WTC11 (cell line): ENCODE measurements around the gene ASZ1.

ENCODE experiments used
- CREM ChIP-seq: sonication (generic); formaldehyde crosslinking; IDR thresholded peaks from 2 replicates; pipeline ENCODE4 v1.8.1; 2022; ENCODE audit warnings: mild to moderate bottlenecking, missing genetic modification reagents, moderate library complexity
- ESRRA ChIP-seq: sonication (generic); formaldehyde crosslinking; IDR thresholded peaks from 2 replicates; pipeline ENCODE4 v1.8.1; 2022; ENCODE audit warnings: mild to moderate bottlenecking, missing genetic modification reagents, borderline replicate concordance
- FOXJ3 ChIP-seq: sonication (generic); formaldehyde crosslinking; IDR thresholded peaks from 2 replicates; pipeline ENCODE4 v1.9.0; 2021; ENCODE audit warnings: missing genetic modification reagents, mild to moderate bottlenecking, borderline replicate concordance
- GTF2I ChIP-seq: fragments of 250-450 bp; sonication (Bioruptor Pico); conservative IDR thresholded peaks from 2 replicates; pipeline ENCODE4 v1.4.0; 2021; ENCODE audit warnings: mild to moderate bottlenecking
- JUN ChIP-seq: sonication (generic); formaldehyde crosslinking; IDR thresholded peaks from 2 replicates; pipeline ENCODE4 v1.8.0; 2023; ENCODE audit warnings: mild to moderate bottlenecking, missing genetic modification reagents
- NFYB ChIP-seq: sonication (generic); formaldehyde crosslinking; conservative IDR thresholded peaks from 2 replicates; pipeline ENCODE4 v1.8.0; 2022; ENCODE audit warnings: low read depth, missing genetic modification reagents
- NR1H2 ChIP-seq: sonication (generic); formaldehyde crosslinking; IDR thresholded peaks from 2 replicates; pipeline ENCODE4 v1.9.0; 2021; ENCODE audit warnings: mild to moderate bottlenecking, moderate library complexity, missing genetic modification reagents
- NR3C1 ChIP-seq: sonication (generic); formaldehyde crosslinking; conservative IDR thresholded peaks from 2 replicates; pipeline ENCODE4 v1.8.1; 2023; ENCODE audit warnings: low read depth, mild to moderate bottlenecking, missing genetic modification reagents
- SMAD3 ChIP-seq: sonication (generic); formaldehyde crosslinking; IDR thresholded peaks from 2 replicates; pipeline ENCODE4 v1.8.0; 2022; ENCODE audit warnings: missing genetic modification reagents, mild to moderate bottlenecking, borderline replicate concordance
- TF ChIP-seq, protein P1 (sequence below): fragments of 200-600 bp; IDR thresholded peaks from 2 replicates; pipeline ENCODE4 v1.8.0; 2022; ENCODE audit warnings: antibody characterized with exemption

GRCh38 chr7:117402109-117402508 is 25.2 kb downstream of the ASZ1 start:
- TF ChIP-seq GTF2I (CRISPR knock-in tag) = no peak
- TF ChIP-seq, protein P1, sequence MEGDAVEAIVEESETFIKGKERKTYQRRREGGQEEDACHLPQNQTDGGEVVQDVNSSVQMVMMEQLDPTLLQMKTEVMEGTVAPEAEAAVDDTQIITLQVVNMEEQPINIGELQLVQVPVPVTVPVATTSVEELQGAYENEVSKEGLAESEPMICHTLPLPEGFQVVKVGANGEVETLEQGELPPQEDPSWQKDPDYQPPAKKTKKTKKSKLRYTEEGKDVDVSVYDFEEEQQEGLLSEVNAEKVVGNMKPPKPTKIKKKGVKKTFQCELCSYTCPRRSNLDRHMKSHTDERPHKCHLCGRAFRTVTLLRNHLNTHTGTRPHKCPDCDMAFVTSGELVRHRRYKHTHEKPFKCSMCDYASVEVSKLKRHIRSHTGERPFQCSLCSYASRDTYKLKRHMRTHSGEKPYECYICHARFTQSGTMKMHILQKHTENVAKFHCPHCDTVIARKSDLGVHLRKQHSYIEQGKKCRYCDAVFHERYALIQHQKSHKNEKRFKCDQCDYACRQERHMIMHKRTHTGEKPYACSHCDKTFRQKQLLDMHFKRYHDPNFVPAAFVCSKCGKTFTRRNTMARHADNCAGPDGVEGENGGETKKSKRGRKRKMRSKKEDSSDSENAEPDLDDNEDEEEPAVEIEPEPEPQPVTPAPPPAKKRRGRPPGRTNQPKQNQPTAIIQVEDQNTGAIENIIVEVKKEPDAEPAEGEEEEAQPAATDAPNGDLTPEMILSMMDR = no peak
- TF ChIP-seq JUN = no peak
- TF ChIP-seq NR3C1 (CRISPR knock-in tag) = no peak
- TF ChIP-seq ESRRA (CRISPR knock-in tag) = no peak
- no peak for TF ChIP-seq NR1H2 (CRISPR knock-in tag)
- no peak for TF ChIP-seq FOXJ3 (CRISPR knock-in tag)
- no peak for TF ChIP-seq SMAD3 (CRISPR knock-in tag)
- no peak for TF ChIP-seq CREM
- no peak for TF ChIP-seq NFYB (CRISPR knock-in tag)
